GM12872 (cell line): Measurements from ENCODE around the gene MYH16.

ENCODE experiments used
- CTCF ChIP-seq: IDR thresholded peaks from 3 replicates; pipeline ENCODE4 v1.5.1; 2011; ENCODE audit warnings: low read depth, mild to moderate bottlenecking, low read length, moderate library complexity; ENCODE audit not compliant: insufficient read depth

Gene MYH16

GRCh38 chr7:99331002-99331401, 58.4 kb downstream of the MYH16 start:
- TF ChIP-seq CTCF, result no peak

- no peak for TF ChIP-seq CTCF
Observed at GRCh38 chr7:99339595-99339994, 67.0 kb downstream of the MYH16 start.

- no peak for TF ChIP-seq CTCF
Observed at GRCh38 chr7:99340659-99341058, 68.0 kb downstream of the MYH16 start.

- no peak for TF ChIP-seq CTCF
Observed at GRCh38 chr7:99344061-99344647, 71.5 kb downstream of the MYH16 start.

- no peak for TF ChIP-seq CTCF
Observed at GRCh38 chr7:99352247-99352646, 79.6 kb downstream of the MYH16 start.

- no peak for TF ChIP-seq CTCF
Observed at GRCh38 chr7:99355098-99355497, 82.5 kb downstream of the MYH16 start.

GRCh38 chr7:99357701-99358490, 85.3 kb downstream of the MYH16 start:
- TF ChIP-seq CTCF, result no peak
